C4-2B (cell line): ENCODE measurements around the gene OR4E2.

Experiments
- ZFX ChIP-seq: fragments of 450-650 bp; IDR thresholded peaks from 2 replicates; pipeline ENCODE4 v1.6.1; 2017
- TF ChIP-seq, protein P1 (sequence below): fragments of 450-650 bp; conservative IDR thresholded peaks from 2 replicates; pipeline ENCODE4 v1.5.1; 2017; ENCODE audit warnings: mild to moderate bottlenecking

- TF ChIP-seq, protein P1, sequence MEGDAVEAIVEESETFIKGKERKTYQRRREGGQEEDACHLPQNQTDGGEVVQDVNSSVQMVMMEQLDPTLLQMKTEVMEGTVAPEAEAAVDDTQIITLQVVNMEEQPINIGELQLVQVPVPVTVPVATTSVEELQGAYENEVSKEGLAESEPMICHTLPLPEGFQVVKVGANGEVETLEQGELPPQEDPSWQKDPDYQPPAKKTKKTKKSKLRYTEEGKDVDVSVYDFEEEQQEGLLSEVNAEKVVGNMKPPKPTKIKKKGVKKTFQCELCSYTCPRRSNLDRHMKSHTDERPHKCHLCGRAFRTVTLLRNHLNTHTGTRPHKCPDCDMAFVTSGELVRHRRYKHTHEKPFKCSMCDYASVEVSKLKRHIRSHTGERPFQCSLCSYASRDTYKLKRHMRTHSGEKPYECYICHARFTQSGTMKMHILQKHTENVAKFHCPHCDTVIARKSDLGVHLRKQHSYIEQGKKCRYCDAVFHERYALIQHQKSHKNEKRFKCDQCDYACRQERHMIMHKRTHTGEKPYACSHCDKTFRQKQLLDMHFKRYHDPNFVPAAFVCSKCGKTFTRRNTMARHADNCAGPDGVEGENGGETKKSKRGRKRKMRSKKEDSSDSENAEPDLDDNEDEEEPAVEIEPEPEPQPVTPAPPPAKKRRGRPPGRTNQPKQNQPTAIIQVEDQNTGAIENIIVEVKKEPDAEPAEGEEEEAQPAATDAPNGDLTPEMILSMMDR = no peak
- no peak for TF ChIP-seq ZFX
These were observed 48.7 kb downstream of the OR4E2 start for GRCh38 chr14:21702316-21702715.
